GM12878 (cell line): ENCODE results near the gene RASGEF1B. TPM values are rescaled to one million over a fixed set of nuclear protein-coding genes. Genes with fewer than 3 reads are reported as not detected.

Source experiments
- ATAC-seq: fragments of 200-7000 bp; cut with Tn5 transposase; 3 replicates; pipeline ENCODE4 v1.9.1; 2020; ENCODE audit warnings: mild to moderate bottlenecking, moderate library complexity
- BruUV-seq: library from RNA; stranded (reverse); fragments of 400-500 nt; replicated peaks from 2 replicates; lab custom pipeline; 2021; lab: Mats Ljungman, UMichigan
- CTCF ChIA-PET: fragments of 300-600 bp; sonication (Branson Sonifier 250); formaldehyde crosslinking; extraction: SDS; loops from one replicate; lab custom pipeline; 2021; ENCODE audit warnings: inconsistent platforms; lab: Yijun Ruan, JAX
- POLR2A ChIA-PET: fragments of 350-600 bp; formaldehyde crosslinking; extraction: SDS; loops from one replicate; lab custom pipeline; 2021; ENCODE audit warnings: inconsistent platforms; lab: Charles Lee
- RAD21 ChIA-PET: fragments of 300-600 bp; sonication (Branson Sonifier 250); formaldehyde crosslinking; loops from one replicate; lab custom pipeline; 2023; ENCODE audit warnings: antibody characterized with exemption; ENCODE audit not compliant: unreplicated experiment; lab: Charles Lee
- SMC1A ChIA-PET: fragments of 300-600 bp; sonication (Branson Sonifier 250); formaldehyde crosslinking; loops from one replicate; lab custom pipeline; 2023; ENCODE audit not compliant: unreplicated experiment, uncharacterized antibody; lab: Charles Lee
- DNase-seq: peaks from one replicate; pipeline ENCODE4 v3.0.0-alpha.2; 2011; ENCODE audit warnings: low read depth, low spot score
- FAIRE-seq: peaks from 3 replicates; lab custom pipeline; 2011; peaks lifted over from hg19 to GRCh38; lab: Jason Lieb, UNC
- H2AFZ ChIP-seq: 2 replicates; pipeline ENCODE4 v1.6.0; 2011; ENCODE audit warnings: low read depth, low read length, control low read depth; ENCODE audit not compliant: control insufficient read depth
- H3K27ac ChIP-seq: 2 replicates; pipeline ENCODE4 v1.5.1; 2011; ENCODE audit warnings: control low read depth; ENCODE audit not compliant: control insufficient read depth, insufficient read depth
- H3K27me3 ChIP-seq, 2 experiments: replicated peaks in 1 of 2; 2 replicates each; pipeline versions ENCODE4 v1.6.0 to v1.6.1; 2011; ENCODE audit warnings: low read length in 1 of 2; ENCODE audit not compliant: control insufficient read depth in 2 of 2, insufficient read depth in 2 of 2
- H3K36me3 ChIP-seq, 2 experiments: 2 replicates each; pipeline ENCODE4 v1.5.1; 2011; ENCODE audit warnings: low read length in 1 of 2; ENCODE audit not compliant: control insufficient read depth in 2 of 2, insufficient read depth in 2 of 2
- H3K4me1 ChIP-seq: 2 replicates; pipeline ENCODE4 v1.6.1; 2011; ENCODE audit warnings: mild to moderate bottlenecking, low read length, moderate library complexity, mixed read lengths; ENCODE audit not compliant: control insufficient read depth, insufficient read depth
- H3K4me2 ChIP-seq: 2 replicates; pipeline ENCODE4 v1.6.0; 2011; ENCODE audit warnings: control low read depth; ENCODE audit not compliant: control insufficient read depth, insufficient read depth
- H3K4me3 ChIP-seq: fragments of 200-600 bp; sonication (generic); 2 replicates; pipeline ENCODE4 v1.5.1; 2016
- H3K79me2 ChIP-seq: 2 replicates; pipeline ENCODE4 v1.6.0; 2011; ENCODE audit warnings: low read length; ENCODE audit not compliant: control insufficient read depth, insufficient read depth
- H3K9ac ChIP-seq: 2 replicates; pipeline ENCODE4 v1.8.0; 2011; ENCODE audit warnings: low read length, control low read depth, mixed read lengths; ENCODE audit not compliant: control insufficient read depth, insufficient read depth
- H3K9me3 ChIP-seq: replicated peaks from 3 replicates; pipeline ENCODE4 v1.5.1; 2011; ENCODE audit warnings: mild to moderate bottlenecking, low read length; ENCODE audit not compliant: control insufficient read depth, insufficient read depth
- H4K20me1 ChIP-seq: 2 replicates; pipeline ENCODE4 v1.6.0; 2011; ENCODE audit not compliant: control insufficient read depth, insufficient read depth
- CHD1 ChIP-seq: IDR thresholded peaks from 2 replicates; pipeline ENCODE4 v1.6.1; 2012; ENCODE audit warnings: low read depth, low read length, improper control_type of control experiment
- HCFC1 ChIP-seq: fragments of 150-350 bp; IDR thresholded peaks from 2 replicates; pipeline ENCODE4 v1.6.1; 2014; ENCODE audit warnings: low read length
- IRF4 ChIP-seq: IDR thresholded peaks from 2 replicates; pipeline ENCODE4 v1.6.1; 2011; ENCODE audit warnings: low read depth, low read length
- IRF5 ChIP-seq: fragments of 450-650 bp; IDR thresholded peaks from 2 replicates; pipeline ENCODE4 v1.6.1; 2017; ENCODE audit warnings: borderline replicate concordance
- MEF2A ChIP-seq: IDR thresholded peaks from 2 replicates; pipeline ENCODE4 v1.6.1; 2011; ENCODE audit warnings: low read depth, mild to moderate bottlenecking, low read length, moderate library complexity; ENCODE audit not compliant: insufficient read depth
- RFX5 ChIP-seq: IDR thresholded peaks from 2 replicates; pipeline ENCODE4 v1.6.1; 2011; ENCODE audit warnings: low read depth, low read length, improper control_type of control experiment
- SMARCA5 ChIP-seq: fragments of 450-650 bp; IDR thresholded peaks from 2 replicates; pipeline ENCODE4 v1.6.1; 2017; ENCODE audit warnings: mild to moderate bottlenecking
- SPI1 ChIP-seq: IDR thresholded peaks from 2 replicates; pipeline ENCODE4 v1.6.1; 2011; ENCODE audit warnings: low read depth, mild to moderate bottlenecking, low read length, moderate library complexity, borderline replicate concordance; ENCODE audit not compliant: insufficient read depth
- SREBF1 ChIP-seq: IDR thresholded peaks from 2 replicates; pipeline ENCODE4 v1.6.1; 2012; ENCODE audit warnings: mild to moderate bottlenecking, low read length
- ZBTB4 ChIP-seq: fragments of 450-650 bp; formaldehyde crosslinking; IDR thresholded peaks from 2 replicates; pipeline ENCODE4 v1.4.0; 2022; ENCODE audit warnings: mild to moderate bottlenecking, moderate library complexity
- ZNF207 ChIP-seq: fragments of 450-650 bp; IDR thresholded peaks from 2 replicates; pipeline ENCODE4 v1.6.1; 2014; ENCODE audit warnings: antibody characterized with exemption, mild to moderate bottlenecking, borderline replicate concordance
- WGBS: methylation state at CpG from one replicate; pipeline ENCODE4 v1.1.6; 2016; ENCODE audit warnings: low lambda C conversion rate; ENCODE audit not compliant: insufficient replicate concordance, insufficient coverage; ENCODE audit errors: missing lambda C conversion rate; 5-methylcytosine and 5-hydroxymethylcytosine counted together
- in situ Hi-C: fragments of 300-500 bp; cut with MboI; formaldehyde crosslinking; loops from 9 replicates; pipeline ENCODE4 v1.14.3; 2018; ENCODE audit warnings: mixed read lengths
- intact Hi-C: fragments of 100-400 bp; cut with micrococcal nuclease; formaldehyde crosslinking; loops from one replicate; pipeline ENCODE4 v1.14.2; 2022; ENCODE audit not compliant: unreplicated experiment
- polyA plus RNA-seq, 11 experiments: library from polyadenylated mRNA; depleted of rRNA in 4 of 11; unstranded in 6 of 11; stranded (reverse) in 5 of 11; fragments of >200 nt; fragmentation: Nextera tagmentation in 4 of 11; fragmentation: Illumina TruSeq in 1 of 11; extraction: Ambion mirVana in 4 of 11; extraction: Trizol in 1 of 11; gene quantifications; 1 replicate in 1 of 11; 2 replicates in 10 of 11; pipeline versions ENCODE4 v1.2.1 to v1.2.3, GENCODE V29; 2011 to 2016; ENCODE audit warnings: inconsistent platforms in 2 of 11, missing spikeins in 2 of 11, low read depth in 1 of 11
- total RNA-seq, 4 experiments: library from RNA; depleted of rRNA in 3 of 4; stranded (reverse); fragments of >200 nt in 3 of 4; fragmentation: Illumina TruSeq in 1 of 4; extraction: Trizol in 1 of 4; gene quantifications; 2 replicates each; pipeline versions ENCODE4 v1.2.1 to v1.2.3, GENCODE V29; 2013 to 2021

The RASGEF1B gene
- total and polyA plus RNA-seq, 10 of the 15 experiments (the other 5 are each of a cell fraction or from before 2014, with no cell fraction given), result 0.03 to 0.24 (median 0.10) TPM; not detected in 2

- no peak for ATAC-seq
- no peak overlapping the region for H3K4me3 ChIP-seq
- H3K27ac ChIP-seq, result no peak overlapping the region
- no peaks in the 10 kb centered on the region for H4K20me1 ChIP-seq
- ChIA-PET CTCF (interaction anchor here (1.1 to 1.9 kb wide), 2 partner anchors 12 to 49 kb away, joined by 3 to 5 read pairs; no protein-coding TSS in a partner anchor), SMC1A (no interaction called here), RAD21 (no interaction called here), POLR2A (no interaction called here)
- intact Hi-C loops (no loop called here), in situ Hi-C loops (no loop called here)
- no TSS peak for BruUV-seq
- no peak overlapping the region for H3K9ac ChIP-seq
- H3K36me3 ChIP-seq, result no peaks in the 10 kb centered on the region
- FAIRE-seq, result no peak
- H3K79me2 ChIP-seq, result no peaks in the 10 kb centered on the region
- peaks cover 7% of the 10 kb centered on the region for H3K4me1 ChIP-seq
- H3K27me3 ChIP-seq, result no peaks in the 10 kb centered on the region
- H3K4me2 ChIP-seq, result no peak overlapping the region
- H3K9me3 ChIP-seq, result no peaks in the 10 kb centered on the region
- TF ChIP-seq IRF5, result no peak
- no peak for TF ChIP-seq HCFC1
- no peak for TF ChIP-seq MEF2A
- TF ChIP-seq ZNF207, result no peak
- no peak for TF ChIP-seq IRF4
- TF ChIP-seq CHD1, result no peak
- no peak for TF ChIP-seq SMARCA5
- no peak for TF ChIP-seq RFX5
- no peak for TF ChIP-seq SPI1
- TF ChIP-seq ZBTB4 (CRISPR knock-in tag), result no peak
- no peak for TF ChIP-seq SREBF1
- no peak for DNase-seq
- H2AFZ ChIP-seq, result no peak overlapping the region
- 0% methylated on average over 1 of the region's 1 CpG for WGBS
Measured at GRCh38 chr4:81418572-81418971, 53.1 kb downstream of the RASGEF1B start.
